A549 (cell line): Measurements from ENCODE around the gene SYDE1. TPM values are rescaled to one million over a fixed set of nuclear protein-coding genes. Genes with fewer than 3 reads are reported as not detected.

Experiments
- ATAC-seq, 2 experiments: fragments of 200-7000 bp in 1 of 2; fragments of >200 bp in 1 of 2; cut with Nextera tagmentation in 1 of 2; cut with Tn5 transposase in 1 of 2; 3 replicates each; pipeline versions ENCODE4 v1.8.0 to v1.9.1; 2018 to 2020; ENCODE audit warnings: mild to moderate bottlenecking in 1 of 2, moderate library complexity in 1 of 2
- CTCF ChIA-PET: fragments of 300-600 bp; sonication (Branson Sonifier 250); formaldehyde crosslinking; extraction: SDS; loops from one replicate; lab custom pipeline; 2021; ENCODE audit warnings: antibody characterized with exemption, inconsistent platforms; lab: Yijun Ruan, JAX
- POLR2A ChIA-PET: fragments of 350-600 bp; formaldehyde crosslinking; extraction: SDS; loops from one replicate; lab custom pipeline; 2021; ENCODE audit warnings: antibody characterized with exemption, inconsistent platforms; lab: Yijun Ruan, JAX
- DNase-seq, 2 experiments: peaks; one replicate each; pipeline versions ENCODE4 v3.0.0 to v3.0.0-alpha.2; 2011 to 2016; ENCODE audit warnings: low read depth in 1 of 2, low spot score in 1 of 2
- FAIRE-seq: peaks from 2 replicates; lab custom pipeline; 2011; peaks lifted over from hg19 to GRCh38; lab: Jason Lieb, UNC
- H3K27ac ChIP-seq, 2 experiments: fragments of >200 bp; sonication (Bioruptor Twin); formaldehyde crosslinking; 3 replicates each; pipeline ENCODE4 v1.5.1; 2016 to 2017
- H3K4me1 ChIP-seq: fragments of >200 bp; sonication (Bioruptor Twin); formaldehyde crosslinking; 3 replicates; pipeline ENCODE4 v1.6.1; 2016
- H3K4me2 ChIP-seq: fragments of >200 bp; sonication (Bioruptor Twin); formaldehyde crosslinking; 3 replicates; pipeline ENCODE4 v1.6.1; 2016
- H3K4me3 ChIP-seq: fragments of >200 bp; sonication (Bioruptor Twin); formaldehyde crosslinking; 3 replicates; pipeline ENCODE4 v1.5.1; 2016
- H3K9me3 ChIP-seq: fragments of >200 bp; sonication (Bioruptor Twin); formaldehyde crosslinking; 3 replicates; pipeline ENCODE4 v1.6.1; 2016
- BCL3 ChIP-seq: fragments of >200 bp; sonication (Bioruptor Twin); formaldehyde crosslinking; IDR thresholded peaks from 3 replicates; pipeline ENCODE4 v1.6.1; 2016
- CTCF ChIP-seq: fragments of >200 bp; sonication (Bioruptor Twin); formaldehyde crosslinking; IDR thresholded peaks from 3 replicates; pipeline ENCODE4 v1.5.1; 2016
- EHMT2 ChIP-seq: fragments of 200-600 bp; sonication (generic); IDR thresholded peaks from 2 replicates; pipeline ENCODE4 v1.6.1; 2016; ENCODE audit warnings: antibody characterized with exemption, low read depth, mild to moderate bottlenecking, moderate library complexity
- ESRRA ChIP-seq: fragments of 150-350 bp; IDR thresholded peaks from 2 replicates; pipeline ENCODE4 v1.6.1; 2014; ENCODE audit warnings: mild to moderate bottlenecking, low read length, borderline replicate concordance
- FOSL2 ChIP-seq, 2 experiments: fragments of 450-650 bp in 1 of 2; fragments of >200 bp in 1 of 2; sonication (Bioruptor Twin) in 1 of 2; formaldehyde crosslinking; IDR thresholded peaks; 2 replicates each; pipeline versions ENCODE4 v1.5.0 to v1.6.1; 2016 to 2020; ENCODE audit warnings: mild to moderate bottlenecking in 1 of 2, moderate library complexity in 1 of 2
- FOXS1 ChIP-seq: fragments of 250-450 bp; sonication (Bioruptor Pico); IDR thresholded peaks from 2 replicates; pipeline ENCODE4 v1.5.0; 2020; ENCODE audit warnings: mild to moderate bottlenecking, moderate library complexity
- HDAC2 ChIP-seq: fragments of 200-600 bp; sonication (generic); IDR thresholded peaks from 2 replicates; pipeline ENCODE4 v1.6.1; 2016
- HES2 ChIP-seq: fragments of >200 bp; sonication (Bioruptor Twin); formaldehyde crosslinking; IDR thresholded peaks from 2 replicates; pipeline ENCODE4 v1.6.1; 2016
- HOXB5 ChIP-seq: fragments of 250-450 bp; sonication (Bioruptor Pico); IDR thresholded peaks from 2 replicates; pipeline ENCODE4 v1.5.0; 2020; ENCODE audit warnings: mild to moderate bottlenecking, moderate library complexity
- JUNB ChIP-seq: fragments of >200 bp; sonication (Bioruptor Twin); formaldehyde crosslinking; IDR thresholded peaks from 2 replicates; pipeline ENCODE4 v1.6.1; 2016
- MAX ChIP-seq: IDR thresholded peaks from 2 replicates; pipeline ENCODE4 v1.6.1; 2012
- MYC ChIP-seq: IDR thresholded peaks from 2 replicates; pipeline ENCODE4 v1.6.1; 2012; ENCODE audit warnings: mild to moderate bottlenecking, inconsistent platforms, low read length, improper control_type of control experiment, borderline replicate concordance
- NPAS2 ChIP-seq: fragments of 250-450 bp; sonication (Bioruptor Pico); IDR thresholded peaks from 2 replicates; pipeline ENCODE4 v1.8.0; 2022; ENCODE audit warnings: mild to moderate bottlenecking, moderate library complexity, borderline replicate concordance
- PBX3 ChIP-seq: IDR thresholded peaks from 2 replicates; pipeline ENCODE4 v1.6.1; 2012
- POLR2AphosphoS2 ChIP-seq: conservative IDR thresholded peaks from 2 replicates; pipeline ENCODE4 v1.6.1; 2012; ENCODE audit warnings: low read length, improper control_type of control experiment, inconsistent platforms
- RCOR1 ChIP-seq: fragments of 150-350 bp; IDR thresholded peaks from 2 replicates; pipeline ENCODE4 v1.6.1; 2014; ENCODE audit warnings: antibody characterized with exemption, low read length, low read depth
- REST ChIP-seq: fragments of 200-600 bp; sonication (generic); IDR thresholded peaks from 2 replicates; pipeline ENCODE4 v1.6.1; 2016; ENCODE audit warnings: antibody characterized with exemption, mild to moderate bottlenecking, moderate library complexity
- TP53 ChIP-seq: fragments of 250-450 bp; sonication (Bioruptor Pico); IDR thresholded peaks from 2 replicates; pipeline ENCODE4 v1.5.0; 2021; ENCODE audit warnings: mild to moderate bottlenecking, moderate library complexity
- USF2 ChIP-seq: fragments of 450-650 bp; IDR thresholded peaks from 2 replicates; pipeline ENCODE4 v1.6.1; 2014; ENCODE audit warnings: antibody characterized with exemption
- ZC3H11A ChIP-seq: fragments of 450-650 bp; IDR thresholded peaks from 2 replicates; pipeline ENCODE4 v1.6.1; 2014; ENCODE audit warnings: antibody characterized with exemption, mild to moderate bottlenecking
- ZFP36 ChIP-seq: fragments of 450-650 bp; IDR thresholded peaks from 2 replicates; pipeline ENCODE4 v1.6.1; 2014; ENCODE audit warnings: borderline replicate concordance; ENCODE audit not compliant: partially characterized antibody
- ZNF302 ChIP-seq: fragments of 250-450 bp; sonication (Bioruptor Pico); IDR thresholded peaks from 2 replicates; pipeline ENCODE4 v1.9.0; 2021; ENCODE audit warnings: inconsistent platforms, mild to moderate bottlenecking, moderate library complexity
- ZSCAN20 ChIP-seq: fragments of 250-450 bp; sonication (Bioruptor Pico); IDR thresholded peaks from 2 replicates; pipeline ENCODE4 v1.8.0; 2022; ENCODE audit warnings: mild to moderate bottlenecking, moderate library complexity
- WGBS: methylation state at CpG from one replicate; pipeline ENCODE4 v1.1.6; 2017; ENCODE audit errors: missing lambda C conversion rate; 5-methylcytosine and 5-hydroxymethylcytosine counted together
- polyA plus RNA-seq, 4 experiments: library from polyadenylated mRNA; depleted of rRNA in 3 of 4; stranded (reverse); fragments of >200 nt; fragmentation: RNase III in 1 of 4; extraction: RNeasy Plus Mini Kit Qiagen cat#74134 plus additional on column Dnase treatment in 1 of 4; gene quantifications; 2 replicates in 3 of 4; 3 replicates in 1 of 4; pipeline ENCODE4 v1.2.3, GENCODE V29; 2011 to 2017

Gene SYDE1
- polyA plus RNA-seq, 2 of the 4 experiments (the other 2 are of a cell fraction) = 5.5 to 8.8 TPM

GRCh38 chr19:15125232-15126067 is 18.2 kb downstream of the SYDE1 start (continued):
- TF ChIP-seq HOXB5 (peak; percentile 24; the same call in 1 of the 2 replicates), RCOR1 (no peak)
- TF ChIP-seq, all 56 proteins: peak for 10

GRCh38 chr19:15126131-15126910 is 19.1 kb downstream of the SYDE1 start:
- Histone ChIP-seq H3K4me3 (peak overlapping the region; percentile 80), H3K9me3 (no peaks in the 10 kb centered on the region), H3K27ac (peak overlapping the region; percentile 48 to 71), H3K4me1 (peaks cover 10% of the 10 kb centered on the region; the same call in 1 of the 3 replicates), H3K4me2 (peak overlapping the region; percentile 65)
- CTCF ChIA-PET = interaction anchor here (0.9 kb wide), 2 partner anchors 18 to 35 kb away, joined by 3 read pairs; no protein-coding TSS in a partner anchor
- no peak for DNase-seq
- FAIRE-seq = no peak
- POLR2A ChIA-PET = interaction anchor here (1.2 kb wide), 1 partner anchor 13 kb away, joined by 4 read pairs; no protein-coding TSS in a partner anchor
- TF ChIP-seq MAX (no peak), HOXB5 (no peak), HDAC2 (no peak), JUNB (no peak), ZC3H11A (no peak), CTCF (no peak), TP53 (CRISPR knock-in tag) (no peak), POLR2AphosphoS2 (no peak), NPAS2 (CRISPR knock-in tag) (no peak), USF2 (no peak), ZNF302 (CRISPR knock-in tag) (no peak), REST (no peak), ESRRA (no peak)
- 76% methylated on average over 2 of the region's 2 CpGs for WGBS
- no peak for ATAC-seq

- ATAC-seq (no peak), FAIRE-seq (no peak), DNase-seq (no peak)
- no peaks in the 10 kb centered on the region for H3K9me3 ChIP-seq
- H3K4me3 ChIP-seq = no peak overlapping the region
- WGBS = 38% methylated on average over 6 of the region's 6 CpGs
- POLR2A ChIA-PET = no interaction called here
- H3K4me1 ChIP-seq = peaks cover 10% of the 10 kb centered on the region; the same call in 1 of the 3 replicates
- no peak overlapping the region for H3K4me2 ChIP-seq
- CTCF ChIA-PET = no interaction called here
- H3K27ac ChIP-seq = no peak overlapping the region
- TF ChIP-seq FOXS1 (CRISPR knock-in tag) = no peak
- no peak for TF ChIP-seq ZFP36
- no peak for TF ChIP-seq MYC
- TF ChIP-seq PBX3 = no peak
- TF ChIP-seq FOSL2 (IDR thresholded peaks at IDR 0.05) = no peak
- TF ChIP-seq FOSL2 (CRISPR knock-in tag; IDR thresholded peaks at IDR 0.05) = no peak
- no peak for TF ChIP-seq EHMT2
- TF ChIP-seq ZSCAN20 (CRISPR knock-in tag) = no peak
- TF ChIP-seq BCL3 = no peak
- no peak for TF ChIP-seq HES2
- no peak for TF ChIP-seq HDAC2
- no peak for TF ChIP-seq POLR2AphosphoS2
Measured at GRCh38 chr19:15128162-15128770, 21.1 kb downstream of the SYDE1 start.
